NCI-H2171 treated with DMSO at 0.1 percent for 48 hours (cell line): Measurements from ENCODE around the gene ATP5PF.
"Not testable (repeated sequence)": the region's sequence is repeated elsewhere in the genome, so short reads cannot be mapped to it uniquely, and the experiment has no call there.

Experiments
- DNase-seq: peaks from one replicate; lab custom pipeline; 2025; lab: John Stamatoyannopoulos, UW

Gene ATP5PF

GRCh38 chr21:25722631-25723030 lies 12.1 kb downstream of the ATP5PF start:
- DNase-seq = no peak

GRCh38 chr21:25721987-25722386 lies 12.7 kb downstream of the ATP5PF start:
- DNase-seq = no peak

- DNase-seq = no peak
Observed at GRCh38 chr21:25717491-25718147, 17.1 kb downstream of the ATP5PF start.

- not testable (repeated sequence) for DNase-seq
Observed at GRCh38 chr21:25714066-25714465, 20.6 kb downstream of the ATP5PF start.

- no peak for DNase-seq
Observed at GRCh38 chr21:25710550-25710949, 24.2 kb downstream of the ATP5PF start.

- no peak for DNase-seq
Observed at GRCh38 chr21:25709684-25710265, 24.9 kb downstream of the ATP5PF start.

- peak; percentile 47 for DNase-seq
Observed at GRCh38 chr21:25708467-25709065, 26.1 kb downstream of the ATP5PF start.

- no peak for DNase-seq
Observed at GRCh38 chr21:25701529-25701928, 33.2 kb downstream of the ATP5PF start.

GRCh38 chr21:25700741-25701140 lies 34.0 kb downstream of the ATP5PF start:
- DNase-seq = no peak

- DNase-seq = not testable (repeated sequence)
Observed at GRCh38 chr21:25695461-25695860, 39.2 kb downstream of the ATP5PF start.

GRCh38 chr21:25691976-25692375 lies 42.7 kb downstream of the ATP5PF start:
- no peak for DNase-seq

GRCh38 chr21:25689226-25689625 lies 45.5 kb downstream of the ATP5PF start:
- DNase-seq = no peak

GRCh38 chr21:25688275-25689155 lies 46.2 kb downstream of the ATP5PF start:
- no peak for DNase-seq

- no peak for DNase-seq
Observed at GRCh38 chr21:25687787-25688186, 46.9 kb downstream of the ATP5PF start.

- DNase-seq = no peak
Observed at GRCh38 chr21:25682382-25682781, 52.3 kb downstream of the ATP5PF start.

- DNase-seq = no peak
Observed at GRCh38 chr21:25676451-25676850, 58.3 kb downstream of the ATP5PF start.
